K562 (cell line): ENCODE measurements around the gene MAMDC2. TPM values are rescaled to one million over a fixed set of nuclear protein-coding genes. Genes with fewer than 3 reads are reported as not detected.

Source experiments
- ATAC-seq: fragments of 200-7000 bp; cut with Tn5 transposase; 3 replicates; pipeline ENCODE4 v1.9.1; 2020; ENCODE audit warnings: moderate library complexity
- BruUV-seq: library from RNA; stranded (reverse); fragments of 400-500 nt; replicated peaks from 2 replicates; lab custom pipeline; 2021; lab: Mats Ljungman, UMichigan
- CTCF ChIA-PET: fragments of 300-600 bp; formaldehyde crosslinking; extraction: SDS; loops from one replicate; lab custom pipeline; 2021; ENCODE audit warnings: low intra/inter-chr PET ratio; lab: Yijun Ruan, JAX
- POLR2A ChIA-PET: fragments of 300-600, 350-650 bp; sonication (Branson Sonifier 250); formaldehyde crosslinking; extraction: SDS; loops from one replicate; lab custom pipeline; 2021; ENCODE audit warnings: antibody characterized with exemption, inconsistent platforms; lab: Yijun Ruan, JAX
- DNase-seq, 4 experiments: peaks; one replicate each; pipeline versions ENCODE4 v3.0.0 to v3.0.0-alpha.2; 2011 to 2018; ENCODE audit warnings: low spot score in 3 of 4, mixed read lengths in 3 of 4; ENCODE audit errors: extremely low read depth in 1 of 4
- FAIRE-seq: peaks from 2 replicates; lab custom pipeline; 2011; peaks lifted over from hg19 to GRCh38; lab: Jason Lieb, UNC
- H2AFZ ChIP-seq: 2 replicates; pipeline ENCODE4 v1.6.0; 2011; ENCODE audit warnings: low read depth, low read length, control low read depth, inconsistent platforms
- H3K27ac ChIP-seq: fragments of 200-600 bp; 3 replicates; pipeline ENCODE4 v1.8.0; 2011; ENCODE audit warnings: low read depth, mild to moderate bottlenecking, control low read depth, inconsistent platforms, low read length, moderate library complexity, mixed read lengths; ENCODE audit errors: extremely low read depth
- H3K27me3 ChIP-seq, 2 experiments: fragments of 300-600 bp in 1 of 2; 2 replicates in 1 of 2; 3 replicates in 1 of 2; pipeline versions ENCODE4 v1.6.0 to v1.8.0; 2011; ENCODE audit warnings: inconsistent platforms in 2 of 2, low read length in 2 of 2, mild to moderate bottlenecking in 1 of 2, mixed read lengths in 1 of 2, moderate library complexity in 1 of 2; ENCODE audit not compliant: control insufficient read depth in 2 of 2, insufficient read depth in 2 of 2
- H3K36me3 ChIP-seq: fragments of 300-600 bp; 3 replicates; pipeline ENCODE4 v1.8.0; 2011; ENCODE audit warnings: mild to moderate bottlenecking, low read length, inconsistent platforms; ENCODE audit not compliant: control insufficient read depth, insufficient read depth
- H3K4me1 ChIP-seq, 2 experiments: fragments of 200-600 bp in 1 of 2; replicated peaks in 1 of 2; 2 replicates in 1 of 2; 3 replicates in 1 of 2; pipeline versions ENCODE4 v1.5.1 to v1.8.0; 2011; ENCODE audit warnings: inconsistent platforms in 2 of 2, low read length in 2 of 2, mild to moderate bottlenecking in 1 of 2, mixed read lengths in 1 of 2, moderate library complexity in 1 of 2; ENCODE audit not compliant: control insufficient read depth in 2 of 2, insufficient read depth in 2 of 2
- H3K4me2 ChIP-seq: 2 replicates; pipeline ENCODE4 v1.6.1; 2011; ENCODE audit warnings: low read length, control low read depth, inconsistent platforms, mixed read lengths; ENCODE audit not compliant: insufficient read depth
- H3K4me3 ChIP-seq: fragments of 200-600 bp; sonication (generic), shearing (Covaris generic); 2 replicates; pipeline ENCODE4 v1.5.1; 2016; ENCODE audit warnings: control low read depth, inconsistent platforms
- H3K79me2 ChIP-seq: fragments of 200-600 bp; 3 replicates; pipeline ENCODE4 v1.8.0; 2011; ENCODE audit warnings: low read length, inconsistent platforms; ENCODE audit not compliant: control insufficient read depth, insufficient read depth
- H3K9ac ChIP-seq, 2 experiments: 2 replicates each; pipeline versions ENCODE4 v1.6.0 to v1.6.1; 2011; ENCODE audit warnings: low read depth in 2 of 2, low read length in 2 of 2, control low read depth in 1 of 2, inconsistent platforms in 1 of 2, mild to moderate bottlenecking in 1 of 2, mixed read lengths in 1 of 2; ENCODE audit not compliant: insufficient read depth in 1 of 2
- H3K9me1 ChIP-seq: one replicate; pipeline ENCODE4 v1.6.0; 2011; ENCODE audit warnings: inconsistent platforms, mild to moderate bottlenecking, low read length, moderate library complexity; ENCODE audit not compliant: control insufficient read depth, insufficient read depth
- H3K9me3 ChIP-seq: replicated peaks from 2 replicates; pipeline ENCODE4 v1.5.1; 2011; ENCODE audit warnings: low read depth, low read length, inconsistent platforms; ENCODE audit not compliant: control insufficient read depth, insufficient read depth
- H4K20me1 ChIP-seq: replicated peaks from 2 replicates; pipeline ENCODE4 v1.6.1; 2011; ENCODE audit warnings: low read length, inconsistent platforms, mixed read lengths; ENCODE audit not compliant: control insufficient read depth, insufficient read depth
- EWSR1 ChIP-seq: fragments of 450-650 bp; IDR thresholded peaks from 2 replicates; pipeline ENCODE4 v1.6.1; 2018; ENCODE audit warnings: borderline replicate concordance, mild to moderate bottlenecking, low read depth, moderate library complexity; ENCODE audit not compliant: partially characterized antibody
- HMG20B ChIP-seq: fragments of 250-450 bp; sonication (Bioruptor Pico); IDR thresholded peaks from 2 replicates; pipeline ENCODE4 v1.5.0; 2021; ENCODE audit warnings: mild to moderate bottlenecking
- KAT8 ChIP-seq: fragments of 450-650 bp; IDR thresholded peaks from 2 replicates; pipeline ENCODE4 v1.6.1; 2016; ENCODE audit warnings: low read depth, mild to moderate bottlenecking
- NUFIP1 ChIP-seq: fragments of 450-650 bp; IDR thresholded peaks from 2 replicates; pipeline ENCODE4 v1.6.1; 2018; ENCODE audit not compliant: partially characterized antibody
- SFPQ ChIP-seq: fragments of 200-400 bp; formaldehyde crosslinking; IDR thresholded peaks from 2 replicates; pipeline ENCODE4 v1.6.1; 2017; ENCODE audit warnings: mild to moderate bottlenecking, low read depth, low read length, moderate library complexity
- ZFPM2 ChIP-seq: fragments of 250-450 bp; sonication (Bioruptor Pico); IDR thresholded peaks from 2 replicates; pipeline ENCODE4 v1.5.1; 2022; ENCODE audit warnings: mild to moderate bottlenecking
- ZNF780A ChIP-seq: fragments of 250-450 bp; sonication (Bioruptor Pico); IDR thresholded peaks from 2 replicates; pipeline ENCODE4 v1.5.0; 2021; ENCODE audit warnings: mild to moderate bottlenecking
- WGBS: fragments of 100-300 bp; shearing (Covaris generic); methylation state at CpG from one replicate; pipeline ENCODE4 v1.1.6; 2016; ENCODE audit warnings: low coverage, mixed read lengths; ENCODE audit not compliant: insufficient coverage; ENCODE audit errors: missing lambda C conversion rate; 5-methylcytosine and 5-hydroxymethylcytosine counted together
- in situ Hi-C: fragments of 300-500 bp; cut with MboI; formaldehyde crosslinking; loops from 4 replicates; pipeline ENCODE4 v1.15.0; 2018; ENCODE audit warnings: inconsistent platforms, mixed read lengths
- intact Hi-C: fragments of 100-400 bp; cut with micrococcal nuclease; formaldehyde crosslinking; loops from 2 replicates; pipeline ENCODE4 v1.14.2; 2022
- polyA plus RNA-seq, 8 experiments: library from polyadenylated mRNA; depleted of rRNA in 4 of 8; stranded (reverse) in 5 of 8; unstranded in 3 of 8; fragments of >200 nt; fragmentation: Nextera tagmentation in 2 of 8; fragmentation: Illumina TruSeq in 1 of 8; extraction: Ambion mirVana in 2 of 8; extraction: Trizol in 1 of 8; gene quantifications; 2 replicates each; pipeline versions ENCODE4 v1.2.1 to v1.2.3, GENCODE V29; 2011 to 2014; ENCODE audit warnings: inconsistent platforms in 1 of 8, missing spikeins in 1 of 8
- total RNA-seq, 7 experiments: library from RNA; depleted of rRNA in 6 of 7; stranded (reverse); fragments of >200 nt in 6 of 7; fragmentation: Illumina TruSeq in 2 of 7; extraction: Trizol in 2 of 7; gene quantifications; 2 replicates each; pipeline versions ENCODE4 v1.2.1 to v1.2.3, GENCODE V29; 2011 to 2021; ENCODE audit warnings: low replicate concordance in 1 of 7
- TF ChIP-seq, protein P1 (sequence below), 2 experiments: fragments of 450-650 bp; IDR thresholded peaks; 2 replicates each; pipeline ENCODE4 v1.6.1; 2016
- TF ChIP-seq, protein P2 (sequence below), 2 experiments: fragments of 450-650 bp in 1 of 2; sonication (generic) in 1 of 2; formaldehyde crosslinking in 1 of 2; IDR thresholded peaks in 1 of 2; conservative IDR thresholded peaks in 1 of 2; 2 replicates each; pipeline versions ENCODE4 v1.6.1 to v1.8.1; 2016 to 2023; ENCODE audit warnings: mild to moderate bottlenecking in 2 of 2, moderate library complexity in 2 of 2, inconsistent platforms in 1 of 2, missing genetic modification reagents in 1 of 2

Gene MAMDC2
- total and polyA plus RNA-seq, 9 of the 15 experiments (the other 6 are each of a cell fraction or from before 2014, with no cell fraction given) = 0.01 to 0.03 TPM; not detected in 7

DNA sequence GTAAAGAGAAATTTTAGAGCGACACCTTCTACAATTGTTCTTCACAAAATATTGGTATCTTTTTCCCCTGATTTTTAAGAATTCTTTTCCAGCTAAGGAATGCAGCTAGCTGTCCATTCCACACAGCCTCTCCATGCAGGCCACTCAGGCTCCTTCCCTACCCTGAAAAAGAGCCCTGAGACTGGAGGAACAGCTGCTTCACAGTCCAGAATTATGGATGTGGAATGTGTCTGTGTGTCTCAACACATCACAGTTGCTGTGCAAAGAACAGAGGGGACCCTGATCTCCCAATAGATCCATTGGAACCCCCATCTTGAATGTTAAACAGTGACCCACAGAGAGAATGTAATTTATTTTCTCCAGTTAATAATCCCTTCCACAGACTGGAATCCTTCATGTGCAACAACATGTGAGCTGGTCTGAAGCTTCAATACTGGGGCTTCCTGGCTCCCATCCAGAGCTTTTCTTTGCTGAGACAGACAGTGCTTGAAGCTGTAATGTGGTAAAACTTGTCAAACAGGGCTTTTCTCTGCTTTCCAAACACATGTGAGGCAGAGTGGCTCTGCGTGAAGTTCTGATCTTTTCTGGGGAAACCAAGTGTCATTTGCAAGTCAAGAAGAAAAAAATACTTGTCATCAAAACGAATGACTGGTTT is 161.8 kb downstream of the MAMDC2 start:
- Histone ChIP-seq H3K9ac (no peak overlapping the region), H3K27ac (no peak overlapping the region), H3K9me3 (no peaks in the 10 kb centered on the region), H4K20me1 (no peaks in the 10 kb centered on the region), H3K36me3 (no peaks in the 10 kb centered on the region), H3K4me2 (no peak overlapping the region), H3K9me1 (no peaks in the 10 kb centered on the region), H3K27me3 (no peaks in the 10 kb centered on the region), H3K4me1 (no peaks in the 10 kb centered on the region), H3K79me2 (no peaks in the 10 kb centered on the region), H2AFZ (no peak overlapping the region), H3K4me3 (no peak overlapping the region)
- no TSS peak for BruUV-seq
- FAIRE-seq (no peak), ATAC-seq (no peak), DNase-seq (no peak)
- 10% methylated on average over 3 of the region's 3 CpGs for WGBS
- TF ChIP-seq KAT8 (no peak), ZFPM2 (no peak), ZNF780A (CRISPR knock-in tag) (no peak), EWSR1 (no peak), SFPQ (no peak), HMG20B (CRISPR knock-in tag) (no peak), NUFIP1 (no peak)
- TF ChIP-seq, protein P1, sequence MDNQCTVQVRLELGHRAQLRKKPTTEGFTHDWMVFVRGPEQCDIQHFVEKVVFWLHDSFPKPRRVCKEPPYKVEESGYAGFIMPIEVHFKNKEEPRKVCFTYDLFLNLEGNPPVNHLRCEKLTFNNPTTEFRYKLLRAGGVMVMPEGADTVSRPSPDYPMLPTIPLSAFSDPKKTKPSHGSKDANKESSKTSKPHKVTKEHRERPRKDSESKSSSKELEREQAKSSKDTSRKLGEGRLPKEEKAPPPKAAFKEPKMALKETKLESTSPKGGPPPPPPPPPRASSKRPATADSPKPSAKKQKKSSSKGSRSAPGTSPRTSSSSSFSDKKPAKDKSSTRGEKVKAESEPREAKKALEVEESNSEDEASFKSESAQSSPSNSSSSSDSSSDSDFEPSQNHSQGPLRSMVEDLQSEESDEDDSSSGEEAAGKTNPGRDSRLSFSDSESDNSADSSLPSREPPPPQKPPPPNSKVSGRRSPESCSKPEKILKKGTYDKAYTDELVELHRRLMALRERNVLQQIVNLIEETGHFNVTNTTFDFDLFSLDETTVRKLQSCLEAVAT (IDR thresholded peaks at IDR 0.05) = no peak
- TF ChIP-seq, protein P2, sequence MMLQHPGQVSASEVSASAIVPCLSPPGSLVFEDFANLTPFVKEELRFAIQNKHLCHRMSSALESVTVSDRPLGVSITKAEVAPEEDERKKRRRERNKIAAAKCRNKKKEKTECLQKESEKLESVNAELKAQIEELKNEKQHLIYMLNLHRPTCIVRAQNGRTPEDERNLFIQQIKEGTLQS (IDR thresholded peaks at IDR 0.05) = no peak
- TF ChIP-seq, protein P2 (CRISPR knock-in tag; conservative IDR thresholded peaks at IDR 0.05) = no peak
- POLR2A ChIA-PET = no interaction called here
- CTCF ChIA-PET = no interaction called here
- in situ Hi-C loops (no loop called here), intact Hi-C loops (no loop called here)
